Stimulated activated CD8-positive, alpha-beta memory T cell treated with anti-CD3 and anti-CD28 coated beads, Interleukin-15, amount 100 ng/mL, for 24 hours (primary cell): ENCODE results near the gene SLCO3A1.

ENCODE experiments used
- DNase-seq: peaks from one replicate; pipeline ENCODE4 v3.0.0-alpha.2; 2020; ENCODE audit warnings: low read depth

SLCO3A1 gene

DNA sequence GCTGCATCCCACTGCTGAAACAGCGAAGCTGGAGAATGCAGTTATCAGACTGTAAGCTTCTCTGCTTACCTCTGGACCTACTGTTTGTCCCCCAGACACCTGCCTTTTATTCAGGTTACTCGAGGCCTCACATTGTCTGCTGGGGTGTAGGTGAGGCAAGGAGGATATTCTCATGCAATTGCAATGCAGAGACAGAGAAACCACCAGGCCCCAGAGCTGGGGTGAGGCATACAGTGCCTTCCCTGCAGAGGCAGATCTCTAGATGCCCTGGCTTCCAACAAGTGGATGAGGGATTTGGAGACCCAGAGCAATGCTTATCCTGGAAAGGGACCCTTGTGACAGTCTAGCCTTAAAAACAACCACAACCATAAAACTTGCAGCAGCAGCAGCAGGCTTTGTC lies 276.7 kb downstream of the SLCO3A1 start:
- DNase-seq = no peak

DNA sequence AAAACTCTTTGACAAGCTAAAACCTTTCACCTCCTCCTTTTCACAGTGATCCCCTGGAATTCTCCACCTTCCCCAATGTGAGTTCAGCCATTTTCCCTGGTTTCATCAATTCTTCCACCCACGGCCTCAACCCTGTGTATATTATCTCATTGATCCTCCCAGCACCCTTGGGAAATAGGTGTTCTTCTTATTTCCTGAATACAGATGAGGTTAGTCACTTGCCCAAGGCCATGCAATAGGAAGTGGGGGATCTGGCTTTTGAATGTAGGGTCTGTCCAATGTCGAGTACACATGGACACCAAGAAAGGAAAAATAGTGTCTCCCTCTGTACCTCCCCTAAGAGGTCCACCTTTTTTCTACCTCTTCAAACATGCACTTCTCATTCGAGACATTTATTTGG lies 277.4 kb downstream of the SLCO3A1 start:
- DNase-seq = no peak

- no peak for DNase-seq
Measured at GRCh38 chr15:92132982-92133755, 279.7 kb downstream of the SLCO3A1 start.

DNA sequence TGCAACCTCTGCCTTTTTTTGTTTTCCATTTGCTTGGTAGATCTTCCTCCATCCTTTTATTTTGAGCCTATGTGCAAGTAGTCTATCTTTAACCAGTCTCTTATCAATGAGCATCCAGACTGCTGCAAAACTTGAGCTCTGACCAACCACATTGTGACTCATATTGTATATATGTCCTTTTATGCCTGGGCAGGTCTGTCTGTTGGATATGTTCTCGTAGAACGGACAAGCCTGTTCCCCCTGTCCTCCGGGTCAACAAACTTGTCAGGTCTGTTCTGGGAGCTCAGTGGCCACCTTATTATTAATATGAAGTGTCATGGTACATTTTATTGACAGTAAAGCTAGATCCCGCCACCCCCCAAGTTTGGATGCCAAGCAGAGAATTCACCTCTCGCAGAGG lies 287.3 kb downstream of the SLCO3A1 start:
- DNase-seq = no peak

GRCh38 chr15:92141607-92142006 lies 288.1 kb downstream of the SLCO3A1 start:
- DNase-seq = no peak

DNA sequence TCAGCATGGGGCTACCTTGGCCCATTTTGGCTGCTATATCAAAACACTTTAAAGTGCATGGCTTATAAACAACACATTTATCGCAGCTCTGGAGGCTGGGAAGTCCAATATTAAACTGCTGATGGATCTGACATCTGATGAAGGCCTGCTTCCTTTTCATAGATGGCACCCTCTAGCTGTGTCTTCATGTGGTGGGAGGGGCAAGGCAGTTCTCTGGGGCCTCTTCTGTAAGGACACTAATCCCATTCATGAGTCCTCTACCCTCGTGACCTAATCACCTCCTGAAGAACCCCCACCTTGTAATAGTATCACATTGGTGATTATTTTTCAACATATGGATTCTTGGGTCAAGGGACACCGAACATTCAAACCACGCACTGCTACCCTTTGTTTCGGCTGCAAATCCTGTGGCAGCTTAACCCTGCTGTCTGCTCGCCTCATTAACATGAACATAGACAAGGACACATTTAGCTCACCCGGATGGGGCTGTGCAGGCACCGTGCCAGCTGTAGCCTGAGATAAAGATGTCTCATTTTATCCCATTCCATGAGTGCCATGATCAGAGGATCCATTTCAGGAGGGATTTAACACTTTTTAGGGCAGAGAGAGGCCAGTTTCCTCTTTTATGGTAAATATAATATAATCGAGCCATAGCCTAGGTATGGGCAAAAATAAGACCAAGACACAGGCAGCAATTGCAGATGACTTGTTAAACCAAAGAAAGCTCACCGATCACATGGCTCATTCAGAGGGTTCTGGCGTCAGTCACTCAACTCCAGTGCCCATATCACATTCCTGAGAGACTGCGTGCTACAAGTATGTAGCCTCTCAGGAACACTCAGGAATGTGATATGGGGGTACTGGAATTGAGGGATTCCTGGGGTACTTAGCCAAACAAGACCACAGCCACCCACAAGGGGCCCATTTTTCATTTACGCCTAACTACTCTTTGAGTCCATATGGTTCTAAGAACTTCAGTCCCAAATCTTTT lies 289.0 kb downstream of the SLCO3A1 start:
- no peak for DNase-seq

- no peak for DNase-seq
Measured at GRCh38 chr15:92143765-92144164, 290.3 kb downstream of the SLCO3A1 start.

- no peak for DNase-seq
Measured at GRCh38 chr15:92146511-92147150, 293.1 kb downstream of the SLCO3A1 start.

DNA sequence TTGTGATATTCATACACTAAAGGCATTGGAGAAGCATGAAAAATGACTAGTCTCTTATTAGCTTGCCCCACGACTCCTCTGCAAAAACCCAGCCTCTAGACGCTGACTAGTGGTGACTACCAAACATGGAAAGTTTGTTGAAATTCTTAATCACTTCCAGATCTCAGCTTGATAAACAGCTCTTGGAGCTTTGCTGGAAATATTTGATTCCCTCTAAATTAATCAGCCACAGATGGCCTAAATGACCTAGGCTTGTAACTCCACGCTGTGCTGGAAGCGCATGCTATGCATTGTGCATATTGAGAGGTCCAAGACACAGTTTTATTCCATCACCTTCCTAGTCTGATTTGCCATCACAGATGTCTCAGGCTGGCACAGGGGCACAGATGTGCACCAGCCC lies 295.5 kb downstream of the SLCO3A1 start:
- DNase-seq = no peak

- no peak for DNase-seq
Measured at GRCh38 chr15:92149465-92149864, 296.0 kb downstream of the SLCO3A1 start.

DNA sequence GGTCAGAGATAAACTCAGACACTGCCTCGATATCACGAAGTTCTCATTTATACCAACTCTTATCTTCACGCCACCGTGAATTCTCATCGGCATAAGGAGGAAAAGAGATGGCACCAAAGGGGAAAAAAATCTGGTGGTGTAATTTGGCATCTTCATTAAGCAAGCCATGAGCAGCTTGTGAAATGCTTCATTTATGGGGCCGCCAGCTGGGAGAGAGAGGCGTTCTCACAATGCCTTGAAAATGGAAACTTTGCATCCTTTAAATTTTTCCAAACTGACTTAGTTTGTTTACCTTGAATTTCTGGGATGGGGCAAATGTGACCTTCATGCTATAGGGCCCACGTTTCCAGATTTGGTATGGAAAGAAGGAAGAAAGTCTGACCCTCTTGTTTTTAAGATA lies 297.7 kb downstream of the SLCO3A1 start:
- DNase-seq = no peak

- DNase-seq = no peak
Measured at GRCh38 chr15:92151741-92152140, 298.2 kb downstream of the SLCO3A1 start.

DNA sequence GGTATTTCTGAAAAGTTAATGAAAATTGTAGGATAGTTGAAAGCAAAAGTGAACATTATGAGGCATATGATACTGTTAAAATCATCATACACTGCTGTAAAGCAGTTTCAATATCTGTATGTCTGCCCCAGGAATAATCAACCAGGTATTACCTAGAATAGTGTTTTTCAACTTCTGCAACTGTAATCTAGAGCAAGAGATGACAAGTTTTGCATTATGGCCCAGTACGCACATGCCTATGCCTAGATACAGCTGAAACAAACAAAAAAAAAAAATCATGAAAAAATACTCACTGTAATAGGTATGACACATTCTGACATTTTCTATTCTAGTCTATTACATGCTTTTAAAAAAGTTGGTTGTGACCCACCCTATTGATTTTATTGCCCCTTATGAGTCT lies 299.5 kb downstream of the SLCO3A1 start:
- no peak for DNase-seq

GRCh38 chr15:92153620-92154019 lies 300.1 kb downstream of the SLCO3A1 start:
- DNase-seq = no peak

- no peak for DNase-seq
Measured at GRCh38 chr15:92155934-92156333, 302.4 kb downstream of the SLCO3A1 start.

GRCh38 chr15:92157666-92158298 lies 304.3 kb downstream of the SLCO3A1 start:
- DNase-seq = no peak

DNA sequence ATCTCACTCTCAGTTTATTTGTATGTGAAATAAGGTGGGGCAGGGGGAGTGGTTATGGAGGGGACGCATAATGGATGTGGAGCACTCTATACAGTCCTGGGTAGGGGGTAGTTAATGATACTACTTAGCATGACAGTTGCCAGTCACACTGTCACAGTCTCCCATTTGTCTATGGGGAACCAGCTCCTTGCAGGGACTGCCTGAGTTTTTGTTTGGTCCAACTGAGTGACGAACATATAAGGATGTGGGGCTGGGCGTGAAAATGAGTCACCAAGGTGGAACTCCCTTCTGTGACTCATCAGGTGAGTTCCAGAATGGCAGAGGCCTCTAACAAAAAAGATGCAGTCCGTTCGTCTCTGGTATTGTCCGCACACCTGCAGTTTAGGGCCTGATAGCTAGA lies 304.9 kb downstream of the SLCO3A1 start:
- DNase-seq = no peak

- no peak for DNase-seq
Measured at GRCh38 chr15:92159481-92159880, 306.0 kb downstream of the SLCO3A1 start.

- no peak for DNase-seq
Measured at GRCh38 chr15:92159906-92160841, 306.7 kb downstream of the SLCO3A1 start.

DNA sequence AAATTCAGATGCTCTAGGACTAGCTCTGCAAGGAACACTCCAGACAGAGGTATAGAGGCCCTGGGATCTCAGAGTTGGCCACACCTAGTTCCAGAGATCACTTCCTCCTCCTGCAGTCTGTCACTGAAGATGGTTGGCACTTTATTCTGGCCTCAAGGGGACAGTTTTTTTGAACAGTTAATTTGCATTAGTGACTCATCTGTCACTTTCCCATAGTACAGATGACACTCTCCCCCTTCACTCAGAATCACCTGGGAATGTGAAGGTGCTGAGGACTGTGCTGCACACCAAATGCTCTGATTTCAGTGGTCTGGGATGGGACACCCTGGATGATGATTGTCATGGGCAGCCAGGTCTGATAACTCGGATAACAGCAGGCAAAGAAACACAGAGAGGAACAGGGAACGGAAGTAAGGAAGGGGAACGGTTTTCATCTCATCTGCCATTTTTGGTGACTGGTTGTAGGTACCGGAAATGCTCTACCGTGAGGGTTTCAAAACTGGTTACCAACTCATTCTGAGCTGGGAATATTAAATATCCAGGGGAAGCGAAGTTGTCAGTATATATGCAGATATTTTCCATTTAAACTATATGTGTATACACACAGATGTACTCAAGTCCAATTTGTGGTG lies 307.6 kb downstream of the SLCO3A1 start:
- no peak for DNase-seq
